WTC11 (cell line): ENCODE data around the gene CPLX3. TPM values are rescaled to one million over a fixed set of nuclear protein-coding genes. Genes with fewer than 3 reads are reported as not detected.

ENCODE experiments used
- ATAC-seq: fragments of 200-7000 bp; cut with Tn5 transposase; 2 replicates; pipeline ENCODE4 v1.10.0; 2021; ENCODE audit warnings: mild to moderate bottlenecking, moderate library complexity
- CTCF ChIA-PET: fragments of 300-600 bp; sonication (Branson Sonifier 250); formaldehyde crosslinking; loops from one replicate; lab custom pipeline; 2021; ENCODE audit warnings: antibody characterized with exemption; lab: Charles Lee
- POLR2A ChIA-PET: fragments of 350-600 bp; sonication (Branson Sonifier 250); formaldehyde crosslinking; loops from one replicate; lab custom pipeline; 2021; ENCODE audit warnings: antibody characterized with exemption; lab: Charles Lee
- DNase-seq: peaks from one replicate; pipeline ENCODE4 v3.0.0; 2021; ENCODE audit warnings: low spot score
- H3K27ac Mint-ChIP-seq: 2 replicates; pipeline ENCODE4 v1.8.0; 2021; ENCODE audit warnings: mixed read lengths
- H3K27me3 Mint-ChIP-seq: 2 replicates; pipeline ENCODE4 v1.8.0; 2021; ENCODE audit warnings: low read depth, mild to moderate bottlenecking, moderate library complexity, mixed read lengths
- H3K36me3 Mint-ChIP-seq: 2 replicates; pipeline ENCODE4 v1.8.0; 2021; ENCODE audit warnings: mixed read lengths
- H3K4me1 Mint-ChIP-seq: 2 replicates; pipeline ENCODE4 v1.8.0; 2022; ENCODE audit warnings: mixed read lengths
- H3K4me3 Mint-ChIP-seq: 2 replicates; pipeline ENCODE4 v1.8.0; 2021; ENCODE audit warnings: mild to moderate bottlenecking, moderate library complexity, mixed read lengths
- H3K9me3 Mint-ChIP-seq: 2 replicates; pipeline ENCODE4 v1.8.0; 2021; ENCODE audit warnings: mixed read lengths
- E2F1 ChIP-seq: sonication (generic); formaldehyde crosslinking; IDR thresholded peaks from 2 replicates; pipeline ENCODE4 v1.8.0; 2022; ENCODE audit warnings: mild to moderate bottlenecking, missing genetic modification reagents
- EMX1 ChIP-seq: fragments of 250-450 bp; sonication (Bioruptor Pico); IDR thresholded peaks from 2 replicates; pipeline ENCODE4 v1.8.0; 2021; ENCODE audit warnings: mild to moderate bottlenecking
- MXD4 ChIP-seq: fragments of 250-450 bp; sonication (Bioruptor Pico); IDR thresholded peaks from 2 replicates; pipeline ENCODE4 v1.8.0; 2021; ENCODE audit warnings: mild to moderate bottlenecking, moderate library complexity, borderline replicate concordance
- NFE2L1 ChIP-seq: sonication (generic); formaldehyde crosslinking; IDR thresholded peaks from 2 replicates; pipeline ENCODE4 v1.8.1; 2023; ENCODE audit warnings: missing genetic modification reagents
- NFYB ChIP-seq: sonication (generic); formaldehyde crosslinking; conservative IDR thresholded peaks from 2 replicates; pipeline ENCODE4 v1.8.0; 2022; ENCODE audit warnings: low read depth, missing genetic modification reagents
- OVOL2 ChIP-seq: fragments of 250-450 bp; sonication (Bioruptor Pico); IDR thresholded peaks from 2 replicates; pipeline ENCODE4 v1.9.0; 2021; ENCODE audit warnings: mild to moderate bottlenecking, borderline replicate concordance
- PRDM15 ChIP-seq: sonication (generic); formaldehyde crosslinking; IDR thresholded peaks from 2 replicates; pipeline ENCODE4 v1.8.0; 2022; ENCODE audit warnings: missing genetic modification reagents
- PREB ChIP-seq: sonication (generic); formaldehyde crosslinking; IDR thresholded peaks from 2 replicates; pipeline ENCODE4 v1.8.1; 2022; ENCODE audit warnings: mild to moderate bottlenecking, missing genetic modification reagents, moderate library complexity, borderline replicate concordance
- SMAD4 ChIP-seq: sonication (generic); formaldehyde crosslinking; IDR thresholded peaks from 2 replicates; pipeline ENCODE4 v1.8.0; 2022; ENCODE audit warnings: mild to moderate bottlenecking, missing genetic modification reagents
- SP1 ChIP-seq: sonication (generic); formaldehyde crosslinking; conservative IDR thresholded peaks from 2 replicates; pipeline ENCODE4 v1.8.1; 2022; ENCODE audit warnings: missing genetic modification reagents
- TCF7 ChIP-seq: sonication (generic); formaldehyde crosslinking; IDR thresholded peaks from 2 replicates; pipeline ENCODE4 v1.8.0; 2022; ENCODE audit warnings: mild to moderate bottlenecking, low read depth, missing genetic modification reagents, moderate library complexity
- ZBTB21 ChIP-seq: sonication (generic); formaldehyde crosslinking; IDR thresholded peaks from 2 replicates; pipeline ENCODE4 v1.8.1; 2023; ENCODE audit warnings: mild to moderate bottlenecking, missing genetic modification reagents, borderline replicate concordance
- total RNA-seq: library from RNA; stranded (reverse); gene quantifications from 3 replicates; pipeline ENCODE4 v1.2.3, GENCODE V29; 2021
- TF ChIP-seq, protein P1 (sequence below): sonication (generic); formaldehyde crosslinking; IDR thresholded peaks from 2 replicates; pipeline ENCODE4 v1.8.0; 2023; ENCODE audit warnings: missing genetic modification reagents, mild to moderate bottlenecking, borderline replicate concordance
- TF ChIP-seq, protein P2 (sequence below): sonication (generic); formaldehyde crosslinking; IDR thresholded peaks from 2 replicates; pipeline ENCODE4 v1.8.1; 2023; ENCODE audit warnings: mild to moderate bottlenecking, missing genetic modification reagents, moderate library complexity

Gene CPLX3
- total RNA-seq, 1 experiment from 2014 or later = 0.09 TPM

DNA sequence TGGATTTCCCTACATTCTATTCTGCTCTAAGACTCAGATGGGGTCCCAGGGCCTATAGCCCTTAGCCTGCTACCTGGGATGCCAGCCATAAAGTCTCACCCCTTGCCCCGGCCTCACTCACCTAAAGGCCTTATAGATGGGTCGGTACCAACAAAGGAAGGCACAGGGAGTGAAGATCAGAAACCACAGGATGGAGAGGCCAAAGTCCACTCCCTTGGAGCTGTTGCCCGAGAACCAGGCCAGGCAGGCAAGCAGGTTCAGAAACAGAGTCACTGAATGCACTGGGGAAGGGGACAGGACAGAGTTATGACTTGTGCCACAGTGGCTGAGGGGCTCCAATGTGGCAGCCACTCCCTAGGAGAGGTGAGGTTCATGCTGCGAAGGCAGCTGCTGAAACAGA lies 24.0 kb downstream of the CPLX3 start:
- no peaks in the 10 kb centered on the region for H3K27me3 Mint-ChIP-seq
- H3K36me3 Mint-ChIP-seq = peaks cover 15% of the 10 kb centered on the region
- H3K4me3 Mint-ChIP-seq = no peak overlapping the region
- H3K4me1 Mint-ChIP-seq = no peaks in the 10 kb centered on the region
- ATAC-seq (no peak), DNase-seq (no peak)
- no peak overlapping the region for H3K27ac Mint-ChIP-seq
- ChIA-PET POLR2A (no interaction called here), CTCF (no interaction called here)
- no peaks in the 10 kb centered on the region for H3K9me3 Mint-ChIP-seq
- TF ChIP-seq E2F1 (CRISPR knock-in tag) (no peak), SMAD4 (CRISPR knock-in tag) (no peak)

DNA sequence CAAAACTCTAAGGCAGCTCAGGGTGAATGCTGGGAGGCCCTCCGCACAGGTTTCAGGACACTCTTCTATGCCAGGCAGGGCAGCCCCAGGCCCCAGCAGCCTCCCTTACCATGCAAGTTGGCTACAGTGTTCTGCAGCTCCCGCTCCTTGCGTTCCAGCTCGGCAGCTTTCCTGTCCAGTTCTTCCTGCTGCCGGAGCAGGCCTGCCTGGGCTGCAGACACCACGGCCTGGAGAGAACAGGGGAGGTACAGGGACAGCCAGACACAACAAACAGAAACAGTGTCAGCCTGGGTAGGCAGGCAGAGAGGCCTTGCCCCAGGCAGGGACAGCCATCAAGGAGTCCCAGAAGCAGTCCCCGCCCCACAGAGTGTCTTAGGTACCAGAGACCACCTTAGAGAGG lies 25.5 kb downstream of the CPLX3 start:
- ChIA-PET CTCF (interaction anchor here (1.8 kb wide), 1 partner anchor 50 kb away, joined by 6 read pairs; no protein-coding TSS in a partner anchor), POLR2A (no interaction called here)
- peaks cover 15% of the 10 kb centered on the region for H3K36me3 Mint-ChIP-seq
- no peaks in the 10 kb centered on the region for H3K4me1 Mint-ChIP-seq
- no peak for TF ChIP-seq NFYB (CRISPR knock-in tag)
- no peak for TF ChIP-seq TCF7
- TF ChIP-seq NFE2L1 (CRISPR knock-in tag) = no peak
- no peak for TF ChIP-seq PREB (CRISPR knock-in tag)
- TF ChIP-seq SP1 (CRISPR knock-in tag) = no peak
- no peak for TF ChIP-seq ZBTB21 (CRISPR knock-in tag)
- no peak for TF ChIP-seq MXD4 (CRISPR knock-in tag)
- TF ChIP-seq PRDM15 (CRISPR knock-in tag) = no peak
- TF ChIP-seq, protein P1, sequence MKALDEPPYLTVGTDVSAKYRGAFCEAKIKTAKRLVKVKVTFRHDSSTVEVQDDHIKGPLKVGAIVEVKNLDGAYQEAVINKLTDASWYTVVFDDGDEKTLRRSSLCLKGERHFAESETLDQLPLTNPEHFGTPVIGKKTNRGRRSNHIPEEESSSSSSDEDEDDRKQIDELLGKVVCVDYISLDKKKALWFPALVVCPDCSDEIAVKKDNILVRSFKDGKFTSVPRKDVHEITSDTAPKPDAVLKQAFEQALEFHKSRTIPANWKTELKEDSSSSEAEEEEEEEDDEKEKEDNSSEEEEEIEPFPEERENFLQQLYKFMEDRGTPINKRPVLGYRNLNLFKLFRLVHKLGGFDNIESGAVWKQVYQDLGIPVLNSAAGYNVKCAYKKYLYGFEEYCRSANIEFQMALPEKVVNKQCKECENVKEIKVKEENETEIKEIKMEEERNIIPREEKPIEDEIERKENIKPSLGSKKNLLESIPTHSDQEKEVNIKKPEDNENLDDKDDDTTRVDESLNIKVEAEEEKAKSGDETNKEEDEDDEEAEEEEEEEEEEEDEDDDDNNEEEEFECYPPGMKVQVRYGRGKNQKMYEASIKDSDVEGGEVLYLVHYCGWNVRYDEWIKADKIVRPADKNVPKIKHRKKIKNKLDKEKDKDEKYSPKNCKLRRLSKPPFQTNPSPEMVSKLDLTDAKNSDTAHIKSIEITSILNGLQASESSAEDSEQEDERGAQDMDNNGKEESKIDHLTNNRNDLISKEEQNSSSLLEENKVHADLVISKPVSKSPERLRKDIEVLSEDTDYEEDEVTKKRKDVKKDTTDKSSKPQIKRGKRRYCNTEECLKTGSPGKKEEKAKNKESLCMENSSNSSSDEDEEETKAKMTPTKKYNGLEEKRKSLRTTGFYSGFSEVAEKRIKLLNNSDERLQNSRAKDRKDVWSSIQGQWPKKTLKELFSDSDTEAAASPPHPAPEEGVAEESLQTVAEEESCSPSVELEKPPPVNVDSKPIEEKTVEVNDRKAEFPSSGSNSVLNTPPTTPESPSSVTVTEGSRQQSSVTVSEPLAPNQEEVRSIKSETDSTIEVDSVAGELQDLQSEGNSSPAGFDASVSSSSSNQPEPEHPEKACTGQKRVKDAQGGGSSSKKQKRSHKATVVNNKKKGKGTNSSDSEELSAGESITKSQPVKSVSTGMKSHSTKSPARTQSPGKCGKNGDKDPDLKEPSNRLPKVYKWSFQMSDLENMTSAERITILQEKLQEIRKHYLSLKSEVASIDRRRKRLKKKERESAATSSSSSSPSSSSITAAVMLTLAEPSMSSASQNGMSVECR (CRISPR knock-in tag) = no peak
- TF ChIP-seq EMX1 (CRISPR knock-in tag) = no peak
- TF ChIP-seq OVOL2 (CRISPR knock-in tag) = no peak
- TF ChIP-seq, protein P2, sequence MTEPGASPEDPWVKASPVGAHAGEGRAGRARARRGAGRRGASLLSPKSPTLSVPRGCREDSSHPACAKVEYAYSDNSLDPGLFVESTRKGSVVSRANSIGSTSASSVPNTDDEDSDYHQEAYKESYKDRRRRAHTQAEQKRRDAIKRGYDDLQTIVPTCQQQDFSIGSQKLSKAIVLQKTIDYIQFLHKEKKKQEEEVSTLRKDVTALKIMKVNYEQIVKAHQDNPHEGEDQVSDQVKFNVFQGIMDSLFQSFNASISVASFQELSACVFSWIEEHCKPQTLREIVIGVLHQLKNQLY (CRISPR knock-in tag) = no peak
- ATAC-seq (no peak), DNase-seq (no peak)
- no peaks in the 10 kb centered on the region for H3K9me3 Mint-ChIP-seq
- no peaks in the 10 kb centered on the region for H3K27me3 Mint-ChIP-seq
- no peak overlapping the region for H3K4me3 Mint-ChIP-seq
- H3K27ac Mint-ChIP-seq = no peak overlapping the region
